ENCODE results near the gene ADRA2C. TPM values are rescaled to one million over a fixed set of nuclear protein-coding genes. Genes with fewer than 3 reads are reported as not detected.

ADRA2C gene
- total and polyA plus RNA-seq, 2 experiments from 2014 or later: 3.0 to 16.6 TPM

DNA sequence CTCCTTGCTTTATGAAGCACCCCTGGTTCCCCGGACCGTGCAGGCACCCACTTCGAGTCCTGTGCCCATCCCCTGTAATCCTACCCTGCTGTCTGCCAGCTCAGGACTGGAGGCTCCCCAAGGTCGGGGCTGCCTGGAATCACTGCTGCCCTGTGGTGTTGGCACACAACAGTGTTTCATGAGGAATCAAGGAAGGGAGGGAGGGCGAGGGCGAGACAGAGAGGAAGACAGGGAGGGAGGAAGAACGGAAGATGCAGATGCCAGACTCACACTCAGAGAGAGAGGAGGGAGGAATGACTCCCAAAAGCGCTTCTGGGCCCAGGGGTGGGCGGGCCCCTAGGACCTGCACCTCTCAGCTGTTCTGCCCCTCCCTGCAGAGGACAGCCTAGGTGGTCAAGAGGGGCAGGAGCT is 42.9 kb upstream of the ADRA2C start:
- TF ChIP-seq EZH2phosphoT487 (IDR thresholded peaks at IDR 0.05; ENCODE audit: unreplicated experiment) (no peak), CREB1 (CRISPR knock-in tag; IDR thresholded peaks at IDR 0.05; ENCODE audit: low read depth) (no peak), POLR2AphosphoS5 (IDR thresholded peaks at IDR 0.05; ENCODE audit: low read depth) (no peak)
- TF ChIP-seq, protein P1, sequence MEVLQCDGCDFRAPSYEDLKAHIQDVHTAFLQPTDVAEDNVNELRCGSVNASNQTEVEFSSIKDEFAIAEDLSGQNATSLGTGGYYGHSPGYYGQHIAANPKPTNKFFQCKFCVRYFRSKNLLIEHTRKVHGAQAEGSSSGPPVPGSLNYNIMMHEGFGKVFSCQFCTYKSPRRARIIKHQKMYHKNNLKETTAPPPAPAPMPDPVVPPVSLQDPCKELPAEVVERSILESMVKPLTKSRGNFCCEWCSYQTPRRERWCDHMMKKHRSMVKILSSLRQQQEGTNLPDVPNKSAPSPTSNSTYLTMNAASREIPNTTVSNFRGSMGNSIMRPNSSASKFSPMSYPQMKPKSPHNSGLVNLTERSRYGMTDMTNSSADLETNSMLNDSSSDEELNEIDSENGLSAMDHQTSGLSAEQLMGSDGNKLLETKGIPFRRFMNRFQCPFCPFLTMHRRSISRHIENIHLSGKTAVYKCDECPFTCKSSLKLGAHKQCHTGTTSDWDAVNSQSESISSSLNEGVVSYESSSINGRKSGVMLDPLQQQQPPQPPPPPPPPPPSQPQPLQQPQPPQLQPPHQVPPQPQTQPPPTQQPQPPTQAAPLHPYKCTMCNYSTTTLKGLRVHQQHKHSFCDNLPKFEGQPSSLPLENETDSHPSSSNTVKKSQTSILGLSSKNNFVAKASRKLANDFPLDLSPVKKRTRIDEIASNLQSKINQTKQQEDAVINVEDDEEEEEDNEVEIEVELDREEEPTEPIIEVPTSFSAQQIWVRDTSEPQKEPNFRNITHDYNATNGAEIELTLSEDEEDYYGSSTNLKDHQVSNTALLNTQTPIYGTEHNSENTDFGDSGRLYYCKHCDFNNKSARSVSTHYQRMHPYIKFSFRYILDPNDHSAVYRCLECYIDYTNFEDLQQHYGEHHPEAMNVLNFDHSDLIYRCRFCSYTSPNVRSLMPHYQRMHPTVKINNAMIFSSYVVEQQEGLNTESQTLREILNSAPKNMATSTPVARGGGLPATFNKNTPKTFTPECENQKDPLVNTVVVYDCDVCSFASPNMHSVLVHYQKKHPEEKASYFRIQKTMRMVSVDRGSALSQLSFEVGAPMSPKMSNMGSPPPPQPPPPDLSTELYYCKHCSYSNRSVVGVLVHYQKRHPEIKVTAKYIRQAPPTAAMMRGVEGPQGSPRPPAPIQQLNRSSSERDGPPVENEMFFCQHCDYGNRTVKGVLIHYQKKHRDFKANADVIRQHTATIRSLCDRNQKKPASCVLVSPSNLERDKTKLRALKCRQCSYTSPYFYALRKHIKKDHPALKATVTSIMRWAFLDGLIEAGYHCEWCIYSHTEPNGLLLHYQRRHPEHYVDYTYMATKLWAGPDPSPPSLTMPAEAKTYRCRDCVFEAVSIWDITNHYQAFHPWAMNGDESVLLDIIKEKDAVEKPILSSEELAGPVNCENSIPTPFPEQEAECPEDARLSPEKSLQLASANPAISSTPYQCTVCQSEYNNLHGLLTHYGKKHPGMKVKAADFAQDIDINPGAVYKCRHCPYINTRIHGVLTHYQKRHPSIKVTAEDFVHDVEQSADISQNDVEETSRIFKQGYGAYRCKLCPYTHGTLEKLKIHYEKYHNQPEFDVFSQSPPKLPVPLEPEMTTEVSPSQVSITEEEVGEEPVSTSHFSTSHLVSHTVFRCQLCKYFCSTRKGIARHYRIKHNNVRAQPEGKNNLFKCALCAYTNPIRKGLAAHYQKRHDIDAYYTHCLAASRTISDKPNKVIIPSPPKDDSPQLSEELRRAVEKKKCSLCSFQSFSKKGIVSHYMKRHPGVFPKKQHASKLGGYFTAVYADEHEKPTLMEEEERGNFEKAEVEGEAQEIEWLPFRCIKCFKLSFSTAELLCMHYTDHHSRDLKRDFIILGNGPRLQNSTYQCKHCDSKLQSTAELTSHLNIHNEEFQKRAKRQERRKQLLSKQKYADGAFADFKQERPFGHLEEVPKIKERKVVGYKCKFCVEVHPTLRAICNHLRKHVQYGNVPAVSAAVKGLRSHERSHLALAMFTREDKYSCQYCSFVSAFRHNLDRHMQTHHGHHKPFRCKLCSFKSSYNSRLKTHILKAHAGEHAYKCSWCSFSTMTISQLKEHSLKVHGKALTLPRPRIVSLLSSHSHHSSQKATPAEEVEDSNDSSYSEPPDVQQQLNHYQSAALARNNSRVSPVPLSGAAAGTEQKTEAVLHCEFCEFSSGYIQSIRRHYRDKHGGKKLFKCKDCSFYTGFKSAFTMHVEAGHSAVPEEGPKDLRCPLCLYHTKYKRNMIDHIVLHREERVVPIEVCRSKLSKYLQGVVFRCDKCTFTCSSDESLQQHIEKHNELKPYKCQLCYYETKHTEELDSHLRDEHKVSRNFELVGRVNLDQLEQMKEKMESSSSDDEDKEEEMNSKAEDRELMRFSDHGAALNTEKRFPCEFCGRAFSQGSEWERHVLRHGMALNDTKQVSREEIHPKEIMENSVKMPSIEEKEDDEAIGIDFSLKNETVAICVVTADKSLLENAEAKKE (CRISPR knock-in tag; IDR thresholded peaks at IDR 0.05): no peak
- TF ChIP-seq, protein P2, sequence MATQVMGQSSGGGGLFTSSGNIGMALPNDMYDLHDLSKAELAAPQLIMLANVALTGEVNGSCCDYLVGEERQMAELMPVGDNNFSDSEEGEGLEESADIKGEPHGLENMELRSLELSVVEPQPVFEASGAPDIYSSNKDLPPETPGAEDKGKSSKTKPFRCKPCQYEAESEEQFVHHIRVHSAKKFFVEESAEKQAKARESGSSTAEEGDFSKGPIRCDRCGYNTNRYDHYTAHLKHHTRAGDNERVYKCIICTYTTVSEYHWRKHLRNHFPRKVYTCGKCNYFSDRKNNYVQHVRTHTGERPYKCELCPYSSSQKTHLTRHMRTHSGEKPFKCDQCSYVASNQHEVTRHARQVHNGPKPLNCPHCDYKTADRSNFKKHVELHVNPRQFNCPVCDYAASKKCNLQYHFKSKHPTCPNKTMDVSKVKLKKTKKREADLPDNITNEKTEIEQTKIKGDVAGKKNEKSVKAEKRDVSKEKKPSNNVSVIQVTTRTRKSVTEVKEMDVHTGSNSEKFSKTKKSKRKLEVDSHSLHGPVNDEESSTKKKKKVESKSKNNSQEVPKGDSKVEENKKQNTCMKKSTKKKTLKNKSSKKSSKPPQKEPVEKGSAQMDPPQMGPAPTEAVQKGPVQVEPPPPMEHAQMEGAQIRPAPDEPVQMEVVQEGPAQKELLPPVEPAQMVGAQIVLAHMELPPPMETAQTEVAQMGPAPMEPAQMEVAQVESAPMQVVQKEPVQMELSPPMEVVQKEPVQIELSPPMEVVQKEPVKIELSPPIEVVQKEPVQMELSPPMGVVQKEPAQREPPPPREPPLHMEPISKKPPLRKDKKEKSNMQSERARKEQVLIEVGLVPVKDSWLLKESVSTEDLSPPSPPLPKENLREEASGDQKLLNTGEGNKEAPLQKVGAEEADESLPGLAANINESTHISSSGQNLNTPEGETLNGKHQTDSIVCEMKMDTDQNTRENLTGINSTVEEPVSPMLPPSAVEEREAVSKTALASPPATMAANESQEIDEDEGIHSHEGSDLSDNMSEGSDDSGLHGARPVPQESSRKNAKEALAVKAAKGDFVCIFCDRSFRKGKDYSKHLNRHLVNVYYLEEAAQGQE (IDR thresholded peaks at IDR 0.05; ENCODE audit: unreplicated experiment): no peak
- TF ChIP-seq, protein P3, sequence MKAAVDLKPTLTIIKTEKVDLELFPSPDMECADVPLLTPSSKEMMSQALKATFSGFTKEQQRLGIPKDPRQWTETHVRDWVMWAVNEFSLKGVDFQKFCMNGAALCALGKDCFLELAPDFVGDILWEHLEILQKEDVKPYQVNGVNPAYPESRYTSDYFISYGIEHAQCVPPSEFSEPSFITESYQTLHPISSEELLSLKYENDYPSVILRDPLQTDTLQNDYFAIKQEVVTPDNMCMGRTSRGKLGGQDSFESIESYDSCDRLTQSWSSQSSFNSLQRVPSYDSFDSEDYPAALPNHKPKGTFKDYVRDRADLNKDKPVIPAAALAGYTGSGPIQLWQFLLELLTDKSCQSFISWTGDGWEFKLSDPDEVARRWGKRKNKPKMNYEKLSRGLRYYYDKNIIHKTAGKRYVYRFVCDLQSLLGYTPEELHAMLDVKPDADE (IDR thresholded peaks at IDR 0.05): no peak
- TF ChIP-seq, protein P4, sequence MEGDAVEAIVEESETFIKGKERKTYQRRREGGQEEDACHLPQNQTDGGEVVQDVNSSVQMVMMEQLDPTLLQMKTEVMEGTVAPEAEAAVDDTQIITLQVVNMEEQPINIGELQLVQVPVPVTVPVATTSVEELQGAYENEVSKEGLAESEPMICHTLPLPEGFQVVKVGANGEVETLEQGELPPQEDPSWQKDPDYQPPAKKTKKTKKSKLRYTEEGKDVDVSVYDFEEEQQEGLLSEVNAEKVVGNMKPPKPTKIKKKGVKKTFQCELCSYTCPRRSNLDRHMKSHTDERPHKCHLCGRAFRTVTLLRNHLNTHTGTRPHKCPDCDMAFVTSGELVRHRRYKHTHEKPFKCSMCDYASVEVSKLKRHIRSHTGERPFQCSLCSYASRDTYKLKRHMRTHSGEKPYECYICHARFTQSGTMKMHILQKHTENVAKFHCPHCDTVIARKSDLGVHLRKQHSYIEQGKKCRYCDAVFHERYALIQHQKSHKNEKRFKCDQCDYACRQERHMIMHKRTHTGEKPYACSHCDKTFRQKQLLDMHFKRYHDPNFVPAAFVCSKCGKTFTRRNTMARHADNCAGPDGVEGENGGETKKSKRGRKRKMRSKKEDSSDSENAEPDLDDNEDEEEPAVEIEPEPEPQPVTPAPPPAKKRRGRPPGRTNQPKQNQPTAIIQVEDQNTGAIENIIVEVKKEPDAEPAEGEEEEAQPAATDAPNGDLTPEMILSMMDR (conservative IDR thresholded peaks at IDR 0.05; ENCODE audit: low read depth in 2 of 2): no peak
- Histone ChIP-seq H3K9me2 (ENCODE audit: insufficient read depth) (no peaks in the 10 kb centered on the region), H2AFZ (no peak overlapping the region), H3K4me3 (no peak overlapping the region), H3K4me2 (no peak overlapping the region), H3K36me3 (ENCODE audit: insufficient read depth) (no peaks in the 10 kb centered on the region), H3K27me3 (ENCODE audit: insufficient read depth) (peaks cover 10% of the 10 kb centered on the region), H3K27ac (ENCODE audit: low read depth) (no peak overlapping the region), H3K4me1 (ENCODE audit: insufficient read depth) (peaks cover 8% of the 10 kb centered on the region), H3K79me2 (replicated peaks; ENCODE audit: insufficient read depth) (no peaks in the 10 kb centered on the region), H4K20me1 (replicated peaks; ENCODE audit: insufficient read depth) (no peaks in the 10 kb centered on the region), H3F3A (replicated peaks; ENCODE audit: low read depth) (no peaks in the 10 kb centered on the region)
- Mint-ChIP-seq H3K27me3 (ENCODE audit: insufficient read depth, low read depth, poor library complexity) (peaks cover 21% of the 10 kb centered on the region), H3K27ac (no peak overlapping the region), H3K9me3 (peaks cover 5% of the 10 kb centered on the region), H3K4me3 (no peak overlapping the region), H3K36me3 (ENCODE audit: low read depth) (peaks cover 4% of the 10 kb centered on the region; the same call in 1 of the 3 replicates), H3K4me1 (peaks cover 15% of the 10 kb centered on the region)
- DNase-seq (ENCODE audit: low spot score): no peak
- no peak for ATAC-seq

Data from GM23338 (cell line).